ENCODE results near the gene SAMD4A. TPM values are rescaled to one million over a fixed set of nuclear protein-coding genes. Genes with fewer than 3 reads are reported as not detected.

Gene SAMD4A
- total RNA-seq, 2 experiments from 2014 or later, result 2.4 to 2.6 TPM

DNA sequence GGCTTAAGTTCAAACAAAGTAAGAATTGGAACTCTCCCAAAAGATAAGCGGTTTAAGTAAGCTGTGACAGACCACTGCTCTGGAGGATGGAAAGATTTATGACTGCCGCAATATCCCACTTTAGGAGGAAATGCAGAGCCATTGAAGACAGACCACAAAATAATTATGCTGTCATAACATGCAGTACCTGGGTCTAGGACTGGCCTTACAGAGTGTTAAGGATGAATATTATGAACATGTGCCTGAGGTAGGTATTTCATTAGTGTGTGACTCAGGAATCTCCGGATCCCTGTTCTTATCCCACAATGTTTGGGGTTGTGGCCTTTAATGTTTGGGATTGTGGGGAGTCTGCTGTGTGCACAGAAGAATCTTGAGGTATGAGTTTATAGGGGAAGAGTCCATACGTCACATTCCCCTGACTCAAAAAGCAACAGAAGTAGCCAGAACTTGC is 114.9 kb downstream of the SAMD4A start:
- H3K27ac Mint-ChIP-seq, result no peak overlapping the region
- intact Hi-C loops (cut with micrococcal nuclease), result no loop called here
- POLR2A ChIA-PET, result no interaction called here
- no peaks in the 10 kb centered on the region for H3K9me3 Mint-ChIP-seq
- no peak for DNase-seq
- H3K4me1 Mint-ChIP-seq (ENCODE audit: low read depth), result peaks cover 8% of the 10 kb centered on the region
- H3K36me3 Mint-ChIP-seq, result no peaks in the 10 kb centered on the region
- no peak overlapping the region for H3K4me3 Mint-ChIP-seq
- H3K27me3 Mint-ChIP-seq, result peaks cover 4% of the 10 kb centered on the region
- CTCF ChIA-PET, result no interaction called here

- Mint-ChIP-seq H3K27ac (no peak overlapping the region), H3K9me3 (no peaks in the 10 kb centered on the region), H3K4me3 (no peak overlapping the region), H3K36me3 (no peaks in the 10 kb centered on the region), H3K27me3 (peaks cover 4% of the 10 kb centered on the region), H3K4me1 (ENCODE audit: low read depth) (peaks cover 3% of the 10 kb centered on the region)
- POLR2A ChIA-PET, result no interaction called here
- intact Hi-C loops (cut with micrococcal nuclease), result no loop called here
- no peak for DNase-seq
- CTCF ChIA-PET, result no interaction called here
Measured at GRCh38 chr14:54682578-54682977, 115.7 kb downstream of the SAMD4A start.

DNA sequence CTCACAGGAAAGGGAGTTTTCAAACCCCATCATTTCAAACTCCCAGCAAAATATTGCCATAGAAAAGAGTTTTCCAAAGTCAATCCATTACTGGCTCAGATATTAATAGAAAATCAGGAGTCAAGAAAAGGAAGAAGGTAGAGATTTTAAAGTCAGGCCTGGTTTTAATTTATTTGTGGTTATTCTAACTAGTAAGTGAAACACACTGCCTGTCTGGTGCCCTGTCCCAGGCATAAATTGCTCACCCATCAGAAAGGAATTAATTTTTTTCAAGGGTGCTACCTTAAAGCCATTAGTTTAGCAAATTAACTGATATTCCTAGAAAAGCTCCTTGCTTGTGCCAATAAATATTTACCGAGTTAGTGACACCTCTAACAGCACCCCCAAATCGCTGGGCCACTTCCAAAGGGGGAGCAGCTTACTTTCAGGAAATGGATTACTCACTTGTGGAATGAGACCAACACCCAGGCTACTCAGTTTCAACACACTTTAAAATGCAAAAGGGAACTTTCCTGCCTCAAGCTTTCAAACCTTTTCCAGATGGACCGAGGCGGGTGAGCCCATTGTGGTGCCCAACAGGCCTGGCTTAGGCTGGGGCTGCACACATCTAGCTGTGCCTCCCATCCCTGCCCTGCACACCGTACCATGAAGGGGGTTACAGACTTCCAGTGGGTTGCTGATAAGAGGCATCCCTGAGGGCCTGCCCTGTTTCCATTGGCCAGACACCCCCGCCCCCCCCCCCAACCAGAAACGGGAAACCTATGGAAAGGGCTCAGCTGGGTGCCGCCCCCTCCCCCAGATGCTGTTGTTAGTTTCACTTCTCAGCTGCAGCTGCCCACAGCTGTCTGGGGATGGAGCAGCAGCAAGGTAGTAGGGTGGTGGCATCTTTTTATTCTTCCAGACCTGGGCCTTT is 117.2 kb downstream of the SAMD4A start:
- ChIA-PET POLR2A (no interaction called here), CTCF (interaction anchor here (1.1 to 2.8 kb wide), 3 partner anchors 15 to 102 kb away, joined by 3 to 8 read pairs (median 3); no protein-coding TSS in a partner anchor)
- intact Hi-C loops (cut with micrococcal nuclease), result no loop called here
- H3K9me3 Mint-ChIP-seq, result no peaks in the 10 kb centered on the region
- H3K27ac Mint-ChIP-seq, result no peak overlapping the region
- no peaks in the 10 kb centered on the region for H3K36me3 Mint-ChIP-seq
- H3K4me3 Mint-ChIP-seq, result no peak overlapping the region
- no peak for DNase-seq
- H3K4me1 Mint-ChIP-seq (ENCODE audit: low read depth), result peaks cover 15% of the 10 kb centered on the region
- peaks cover 4% of the 10 kb centered on the region for H3K27me3 Mint-ChIP-seq

- H3K9me3 Mint-ChIP-seq, result no peaks in the 10 kb centered on the region
- DNase-seq, result no peak
- peaks cover 18% of the 10 kb centered on the region for H3K4me1 Mint-ChIP-seq (ENCODE audit: low read depth)
- no peaks in the 10 kb centered on the region for H3K36me3 Mint-ChIP-seq
- no peak overlapping the region for H3K4me3 Mint-ChIP-seq
- CTCF ChIA-PET, result interaction anchor here (1.0 to 2.8 kb wide), 6 partner anchors 16 to 118 kb away, joined by 3 to 8 read pairs (median 3); partner anchors contain the start of gene SAMD4A
- intact Hi-C loops (cut with micrococcal nuclease), result no loop called here
- POLR2A ChIA-PET, result interaction anchor here (1.7 kb wide), 1 partner anchor 15 kb away, joined by 4 read pairs; no protein-coding TSS in a partner anchor
- H3K27me3 Mint-ChIP-seq, result peaks cover 7% of the 10 kb centered on the region
- H3K27ac Mint-ChIP-seq, result no peak overlapping the region
Measured at GRCh38 chr14:54685286-54685845, 118.4 kb downstream of the SAMD4A start.

DNA sequence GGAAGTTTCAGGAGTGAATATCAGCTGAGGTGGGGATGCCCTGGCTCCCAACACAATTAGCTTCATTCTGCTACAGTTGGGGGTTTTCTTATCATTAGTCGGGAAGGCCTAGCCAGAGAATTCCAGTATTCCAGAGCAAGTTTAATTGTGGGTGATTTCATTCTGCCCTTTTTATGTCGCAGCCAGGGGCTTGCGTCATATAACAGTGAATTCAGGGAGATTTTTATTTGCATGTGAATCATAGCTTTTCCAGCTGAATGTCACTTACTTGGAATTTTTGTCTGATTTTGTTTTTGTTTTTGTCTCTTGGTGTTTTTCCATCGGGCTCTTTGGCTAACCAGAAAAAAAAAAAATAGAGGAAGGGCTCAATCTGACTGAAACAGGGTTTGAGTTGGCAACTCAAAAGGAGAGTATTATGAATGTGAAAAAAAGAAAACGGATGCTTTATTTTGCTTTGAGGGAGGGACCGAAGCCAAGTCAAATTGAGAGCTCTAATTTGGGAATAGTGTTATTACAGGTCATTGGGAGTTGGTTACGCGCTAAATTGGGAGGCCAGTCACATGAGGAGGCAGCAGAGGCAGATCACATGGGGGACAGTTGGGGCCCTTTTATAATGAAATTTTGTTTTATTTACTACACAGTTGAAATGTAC is 119.4 kb downstream of the SAMD4A start:
- Mint-ChIP-seq H3K4me1 (ENCODE audit: low read depth) (peaks cover 18% of the 10 kb centered on the region), H3K4me3 (no peak overlapping the region), H3K27me3 (peaks cover 7% of the 10 kb centered on the region), H3K27ac (no peak overlapping the region), H3K36me3 (no peaks in the 10 kb centered on the region), H3K9me3 (no peaks in the 10 kb centered on the region)
- ChIA-PET CTCF (interaction anchor here (0.7 to 2.8 kb wide), 4 partner anchors 15 to 119 kb away, joined by 3 to 8 read pairs (median 4); partner anchors contain the start of gene SAMD4A), POLR2A (interaction anchor here (1.7 kb wide), 1 partner anchor 16 kb away, joined by 4 read pairs; no protein-coding TSS in a partner anchor)
- DNase-seq, result no peak
- intact Hi-C loops (cut with micrococcal nuclease), result no loop called here

DNA sequence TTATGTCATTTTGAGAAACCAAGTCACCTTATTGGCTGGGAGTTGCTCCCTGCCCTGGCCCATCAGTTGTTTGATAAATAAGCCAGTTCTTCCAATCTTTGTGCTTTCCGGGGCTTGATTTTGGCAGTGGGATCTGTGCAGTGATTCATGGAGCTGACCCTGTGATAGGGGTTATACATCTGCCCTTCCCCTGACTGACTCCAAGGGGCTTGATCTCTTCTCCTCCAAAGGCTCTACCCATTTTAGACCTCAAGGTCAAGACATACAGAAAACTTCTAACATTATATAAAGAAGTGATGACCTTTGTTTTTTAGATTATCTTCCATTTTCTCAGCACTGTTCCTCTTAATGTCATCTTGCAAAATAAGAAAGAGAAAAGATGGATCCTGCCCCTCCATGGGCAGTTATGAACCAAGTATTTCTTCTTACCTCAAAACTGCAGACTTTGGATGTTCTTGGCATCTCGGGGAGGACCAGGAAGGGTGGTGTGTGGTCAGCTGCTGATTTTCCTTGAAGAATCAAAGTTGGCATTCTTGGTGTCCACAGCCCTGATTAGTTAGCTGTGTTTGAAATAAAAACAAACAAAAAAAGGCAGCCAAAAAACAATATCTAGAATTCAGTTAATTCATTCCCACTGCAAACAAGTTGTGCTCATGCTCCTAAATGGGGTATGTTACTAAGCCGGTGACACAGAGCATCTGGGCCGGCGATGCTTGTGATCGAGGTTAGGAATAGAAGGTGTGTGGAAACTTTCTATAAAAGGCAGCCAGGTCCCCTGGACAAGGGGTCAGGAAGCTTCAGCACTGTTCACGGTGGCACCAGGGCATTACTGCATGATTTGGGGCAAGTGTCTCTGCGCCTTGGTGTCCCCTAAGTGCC is 120.2 kb downstream of the SAMD4A start:
- Mint-ChIP-seq H3K27me3 (peaks cover 7% of the 10 kb centered on the region), H3K4me3 (no peak overlapping the region), H3K9me3 (no peaks in the 10 kb centered on the region), H3K4me1 (ENCODE audit: low read depth) (peaks cover 18% of the 10 kb centered on the region), H3K36me3 (no peaks in the 10 kb centered on the region), H3K27ac (no peak overlapping the region)
- ChIA-PET CTCF (interaction anchor here (2.8 kb wide), 1 partner anchor 86 kb away, joined by 8 read pairs; no protein-coding TSS in a partner anchor), POLR2A (no interaction called here)
- intact Hi-C loops (cut with micrococcal nuclease), result no loop called here
- DNase-seq, result no peak

GRCh38 chr14:54687750-54688119 is 120.8 kb downstream of the SAMD4A start:
- DNase-seq, result no peak
- POLR2A ChIA-PET, result no interaction called here
- no peak overlapping the region for H3K27ac Mint-ChIP-seq
- no peaks in the 10 kb centered on the region for H3K36me3 Mint-ChIP-seq
- H3K9me3 Mint-ChIP-seq, result no peaks in the 10 kb centered on the region
- H3K4me1 Mint-ChIP-seq (ENCODE audit: low read depth), result peaks cover 18% of the 10 kb centered on the region
- peaks cover 7% of the 10 kb centered on the region for H3K27me3 Mint-ChIP-seq
- CTCF ChIA-PET, result no interaction called here
- H3K4me3 Mint-ChIP-seq, result no peak overlapping the region
- intact Hi-C loops (cut with micrococcal nuclease), result no loop called here

GRCh38 chr14:54688229-54688628 is 121.3 kb downstream of the SAMD4A start:
- intact Hi-C loops (cut with micrococcal nuclease), result no loop called here
- ChIA-PET POLR2A (no interaction called here), CTCF (no interaction called here)
- DNase-seq, result peak; percentile 61
- Mint-ChIP-seq H3K36me3 (no peaks in the 10 kb centered on the region), H3K27me3 (peaks cover 7% of the 10 kb centered on the region), H3K4me3 (no peak overlapping the region), H3K4me1 (ENCODE audit: low read depth) (peaks cover 18% of the 10 kb centered on the region), H3K27ac (no peak overlapping the region), H3K9me3 (no peaks in the 10 kb centered on the region)

DNA sequence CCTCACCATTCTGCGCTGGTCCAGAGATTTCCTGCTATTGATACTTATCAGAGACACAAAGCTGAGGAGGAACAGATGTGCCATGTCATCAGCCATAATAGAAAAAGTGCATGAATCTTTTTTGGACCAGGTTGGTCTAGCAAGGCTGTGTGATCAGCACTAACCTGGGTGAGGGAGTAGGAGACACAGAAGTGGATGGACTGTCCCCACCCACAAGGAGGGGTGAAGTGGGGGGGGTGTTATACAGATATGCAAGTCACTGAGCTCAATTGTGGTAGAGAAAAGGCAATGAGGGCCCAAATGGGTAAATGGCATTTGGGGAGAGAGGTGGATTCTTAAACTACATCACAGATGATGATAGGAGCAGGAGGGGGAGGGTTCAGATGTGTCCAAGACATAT is 123.0 kb downstream of the SAMD4A start:
- H3K4me1 Mint-ChIP-seq (ENCODE audit: low read depth), result peaks cover 18% of the 10 kb centered on the region
- H3K27me3 Mint-ChIP-seq, result peaks cover 12% of the 10 kb centered on the region
- H3K4me3 Mint-ChIP-seq, result no peak overlapping the region
- CTCF ChIA-PET, result interaction anchor here (1.8 to 2.3 kb wide), 4 partner anchors 19 to 127 kb away, joined by 5 to 31 read pairs (median 16); partner anchors contain the start of gene SAMD4A
- H3K9me3 Mint-ChIP-seq, result no peaks in the 10 kb centered on the region
- intact Hi-C loops (cut with micrococcal nuclease), result loop anchor here (2.0 kb wide), 1 partner anchor 19 kb away; no protein-coding TSS in a partner anchor
- DNase-seq, result no peak
- no peaks in the 10 kb centered on the region for H3K36me3 Mint-ChIP-seq
- POLR2A ChIA-PET, result interaction anchor here (0.6 to 1.1 kb wide), 2 partner anchors 83 to 85 kb away, joined by 3 read pairs; no protein-coding TSS in a partner anchor
- no peak overlapping the region for H3K27ac Mint-ChIP-seq

DNA sequence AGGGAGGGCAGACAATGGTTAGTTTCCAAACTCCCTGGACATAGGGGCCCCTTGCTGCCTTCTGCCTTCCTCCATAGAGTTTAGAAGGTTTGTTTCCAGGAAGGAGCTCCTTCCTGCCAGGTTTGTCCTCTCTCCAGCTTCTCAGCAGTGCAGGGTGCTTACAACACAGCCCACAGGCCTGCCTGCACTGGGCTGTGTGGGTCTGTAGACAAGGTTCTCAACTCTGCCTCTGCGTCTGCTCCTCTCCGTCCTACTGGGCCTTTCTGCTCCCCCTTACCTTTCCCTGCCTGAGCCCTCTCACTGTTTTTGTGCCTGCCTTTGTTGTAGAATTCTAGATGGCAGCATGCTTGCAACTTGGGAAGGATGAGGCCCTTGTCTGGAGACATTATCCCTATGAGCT is 124.0 kb downstream of the SAMD4A start:
- H3K9me3 Mint-ChIP-seq, result no peaks in the 10 kb centered on the region
- H3K27ac Mint-ChIP-seq, result no peak overlapping the region
- peaks cover 10% of the 10 kb centered on the region for H3K27me3 Mint-ChIP-seq
- DNase-seq, result no peak
- POLR2A ChIA-PET, result interaction anchor here (0.6 to 1.1 kb wide), 2 partner anchors 84 to 178 kb away, joined by 3 read pairs; no protein-coding TSS in a partner anchor
- CTCF ChIA-PET, result interaction anchor here (0.6 to 2.3 kb wide), 17 partner anchors 10 to 309 kb away, joined by 3 to 31 read pairs (median 4); partner anchors contain the start of gene SAMD4A
- no peak overlapping the region for H3K4me3 Mint-ChIP-seq
- H3K4me1 Mint-ChIP-seq (ENCODE audit: low read depth), result peaks cover 18% of the 10 kb centered on the region
- no peaks in the 10 kb centered on the region for H3K36me3 Mint-ChIP-seq
- intact Hi-C loops (cut with micrococcal nuclease), result loop anchor here (1.0 to 2.0 kb wide), 4 partner anchors 20 to 127 kb away; no protein-coding TSS in a partner anchor
